HL-60 (cell line): ENCODE data around the gene EFHC2.

Experiments
- CTCF ChIP-seq: IDR thresholded peaks from one replicate; pipeline ENCODE4 v1.5.1; 2011; ENCODE audit warnings: low read length, control low read depth, inconsistent platforms; ENCODE audit not compliant: insufficient read depth
- GABPA ChIP-seq: IDR thresholded peaks from 2 replicates; pipeline ENCODE4 v1.6.1; 2012; ENCODE audit warnings: low read depth
- POLR2AphosphoS5 ChIP-seq: IDR thresholded peaks from 2 replicates; pipeline ENCODE4 v1.6.1; 2012; ENCODE audit warnings: low read depth
- REST ChIP-seq: IDR thresholded peaks from 2 replicates; pipeline ENCODE4 v1.6.1; 2012; ENCODE audit warnings: low read depth; ENCODE audit not compliant: insufficient replicate concordance
- SPI1 ChIP-seq: IDR thresholded peaks from 2 replicates; pipeline ENCODE4 v1.6.1; 2012; ENCODE audit warnings: low read depth, mild to moderate bottlenecking, borderline replicate concordance

GRCh38 chrX:44234541-44234940, 108.9 kb downstream of the EFHC2 start:
- TF ChIP-seq CTCF: no peak
- no peak for TF ChIP-seq POLR2AphosphoS5
- no peak for TF ChIP-seq REST
- TF ChIP-seq SPI1: no peak
- TF ChIP-seq GABPA: no peak
